Measurements from ENCODE around the gene SH3RF3.

SH3RF3 gene

GRCh38 chr2:109279243-109279860, 150.3 kb downstream of the SH3RF3 start:
- no peak overlapping the region for H3K4me3 ChIP-seq (ENCODE audit: low read depth, low read length)
- POLR2A ChIA-PET, result interaction anchor here (0.7 kb wide), 1 partner anchor 79 kb away, joined by 3 read pairs; no protein-coding TSS in a partner anchor
- TF ChIP-seq, protein P1, sequence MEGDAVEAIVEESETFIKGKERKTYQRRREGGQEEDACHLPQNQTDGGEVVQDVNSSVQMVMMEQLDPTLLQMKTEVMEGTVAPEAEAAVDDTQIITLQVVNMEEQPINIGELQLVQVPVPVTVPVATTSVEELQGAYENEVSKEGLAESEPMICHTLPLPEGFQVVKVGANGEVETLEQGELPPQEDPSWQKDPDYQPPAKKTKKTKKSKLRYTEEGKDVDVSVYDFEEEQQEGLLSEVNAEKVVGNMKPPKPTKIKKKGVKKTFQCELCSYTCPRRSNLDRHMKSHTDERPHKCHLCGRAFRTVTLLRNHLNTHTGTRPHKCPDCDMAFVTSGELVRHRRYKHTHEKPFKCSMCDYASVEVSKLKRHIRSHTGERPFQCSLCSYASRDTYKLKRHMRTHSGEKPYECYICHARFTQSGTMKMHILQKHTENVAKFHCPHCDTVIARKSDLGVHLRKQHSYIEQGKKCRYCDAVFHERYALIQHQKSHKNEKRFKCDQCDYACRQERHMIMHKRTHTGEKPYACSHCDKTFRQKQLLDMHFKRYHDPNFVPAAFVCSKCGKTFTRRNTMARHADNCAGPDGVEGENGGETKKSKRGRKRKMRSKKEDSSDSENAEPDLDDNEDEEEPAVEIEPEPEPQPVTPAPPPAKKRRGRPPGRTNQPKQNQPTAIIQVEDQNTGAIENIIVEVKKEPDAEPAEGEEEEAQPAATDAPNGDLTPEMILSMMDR (IDR thresholded peaks at IDR 0.05; ENCODE audit: insufficient read depth, low read length, missing control alignments), result no peak
- CTCF ChIA-PET, result interaction anchor here (1.1 kb wide), 1 partner anchor 26 kb away, joined by 3 read pairs; no protein-coding TSS in a partner anchor
- DNase-seq (ENCODE audit: low read depth, low spot score), result no peak

DNA sequence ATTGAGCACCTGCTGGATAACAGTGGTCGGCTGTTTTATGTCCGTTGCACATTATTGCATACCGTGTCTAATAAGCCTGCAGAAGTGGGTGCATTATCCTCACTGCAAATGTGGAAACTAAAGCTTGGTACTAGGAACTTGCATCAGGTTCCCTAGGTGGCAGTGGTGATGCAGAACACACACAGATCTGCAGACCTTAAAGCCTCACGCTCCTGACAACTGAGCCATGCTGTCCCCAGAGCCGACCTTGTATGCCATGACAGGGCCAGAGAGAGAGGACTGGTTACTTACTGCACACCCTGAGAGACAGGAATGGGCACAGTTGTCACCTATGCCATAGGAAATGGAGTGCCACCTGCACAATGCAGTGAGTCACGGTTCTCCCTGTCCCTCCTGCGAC, 151.8 kb downstream of the SH3RF3 start:
- no peak overlapping the region for H3K4me3 ChIP-seq (ENCODE audit: low read depth, low read length)
- TF ChIP-seq, protein P1 (IDR thresholded peaks at IDR 0.05; ENCODE audit: insufficient read depth, low read length, missing control alignments), result no peak
- ChIA-PET POLR2A (no interaction called here), CTCF (interaction anchor here (0.7 to 2.1 kb wide), 5 partner anchors 8 to 230 kb away, joined by 3 to 9 read pairs (median 5); partner anchors contain the start of gene SH3RF3)
- DNase-seq (ENCODE audit: low read depth, low spot score), result no peak

DNA sequence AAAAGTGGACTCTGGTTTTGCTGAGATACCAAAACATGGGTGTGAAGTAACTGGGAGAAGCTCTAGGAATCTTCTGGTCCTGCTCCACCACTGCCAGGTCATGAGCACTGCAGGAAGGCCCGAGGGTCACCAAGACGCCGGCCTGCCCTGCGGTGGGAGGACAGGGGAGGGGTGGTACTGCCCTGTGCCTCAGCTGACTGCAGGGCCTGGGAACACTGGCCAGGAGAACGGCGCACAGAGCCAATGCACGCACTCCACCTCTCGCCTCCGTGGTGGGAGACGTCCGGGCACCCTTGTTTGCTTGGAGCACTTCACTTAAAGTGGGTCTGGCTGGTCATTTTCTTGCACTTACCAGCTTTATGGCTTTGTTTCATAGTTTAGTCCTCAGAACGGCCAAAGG, 153.4 kb downstream of the SH3RF3 start:
- ChIA-PET POLR2A (no interaction called here), CTCF (interaction anchor here (2.1 kb wide), 1 partner anchor 9 kb away, joined by 9 read pairs; no protein-coding TSS in a partner anchor)
- TF ChIP-seq, protein P1 (IDR thresholded peaks at IDR 0.05; ENCODE audit: insufficient read depth, low read length, missing control alignments), result no peak
- no peak overlapping the region for H3K4me3 ChIP-seq (ENCODE audit: low read depth, low read length)
- DNase-seq (ENCODE audit: low read depth, low spot score), result no peak

DNA sequence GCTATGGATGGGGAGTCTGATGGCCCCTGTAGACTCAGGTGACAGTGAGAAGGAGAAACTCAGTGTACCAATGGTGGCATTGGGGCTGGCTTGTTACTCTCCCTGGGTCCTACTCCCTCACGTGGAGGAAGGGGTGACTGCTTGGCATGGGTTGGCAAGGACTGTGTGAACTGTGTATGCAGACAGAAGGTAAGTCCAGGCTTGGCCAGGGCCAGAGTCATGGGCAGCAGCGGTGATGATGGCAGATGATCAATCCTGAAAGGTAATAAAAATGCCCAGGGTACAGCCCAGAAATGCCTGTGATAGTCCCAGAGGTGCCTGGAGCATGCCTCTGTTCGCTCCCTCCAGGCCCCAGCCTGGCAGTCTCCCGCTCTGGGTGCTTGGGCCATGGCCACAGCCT, 153.9 kb downstream of the SH3RF3 start:
- ChIA-PET POLR2A (no interaction called here), CTCF (interaction anchor here (2.1 kb wide), 1 partner anchor 9 kb away, joined by 9 read pairs; no protein-coding TSS in a partner anchor)
- no peak for DNase-seq (ENCODE audit: low read depth, low spot score)
- TF ChIP-seq, protein P1 (IDR thresholded peaks at IDR 0.05; ENCODE audit: insufficient read depth, low read length, missing control alignments), result no peak
- no peak overlapping the region for H3K4me3 ChIP-seq (ENCODE audit: low read depth, low read length)

DNA sequence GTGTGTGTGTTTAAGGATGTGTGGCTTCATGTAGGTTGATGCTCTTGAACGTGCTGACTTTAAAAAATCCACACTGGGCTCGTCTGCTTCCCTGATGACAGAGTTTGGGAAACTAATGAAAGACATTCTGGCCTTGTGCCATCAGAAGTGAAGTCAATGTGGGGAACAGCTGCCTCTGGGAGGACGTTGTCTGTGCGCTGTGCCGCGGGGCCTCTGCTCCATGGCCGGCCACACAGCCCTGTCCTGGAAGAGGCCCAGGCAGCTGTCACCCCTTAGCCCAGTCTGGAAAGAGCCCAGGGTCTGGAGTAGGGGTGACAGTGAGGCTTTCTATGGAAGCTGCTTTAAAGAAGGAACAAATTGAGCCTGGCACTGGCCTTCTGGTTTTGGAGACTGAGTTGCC, 155.8 kb downstream of the SH3RF3 start:
- ChIA-PET POLR2A (no interaction called here), CTCF (no interaction called here)
- H3K4me3 ChIP-seq (ENCODE audit: low read depth, low read length), result no peak overlapping the region
- TF ChIP-seq, protein P1 (IDR thresholded peaks at IDR 0.05; ENCODE audit: insufficient read depth, low read length, missing control alignments), result no peak
- no peak for DNase-seq (ENCODE audit: low read depth, low spot score)

DNA sequence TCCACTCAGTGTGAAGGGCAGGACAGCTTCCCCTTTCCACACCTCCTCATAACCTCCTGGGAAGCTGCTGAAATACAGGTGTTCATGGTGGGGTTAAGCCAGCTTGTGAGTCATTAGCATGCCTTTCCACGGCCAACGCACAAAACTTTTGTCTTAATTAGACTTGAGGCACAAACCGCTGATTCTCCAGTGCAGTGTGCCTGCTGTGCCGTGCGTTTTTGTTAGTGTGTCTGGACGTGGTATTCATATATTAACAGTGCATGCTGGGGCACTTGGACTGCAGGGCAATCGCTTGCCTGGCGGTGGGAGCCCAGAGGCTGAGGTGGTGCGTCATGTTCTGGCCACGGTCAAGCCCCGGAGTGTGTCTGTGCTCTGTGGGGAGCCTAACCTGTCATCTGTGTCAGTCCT, 156.2 kb downstream of the SH3RF3 start:
- ChIA-PET CTCF (no interaction called here), POLR2A (no interaction called here)
- TF ChIP-seq, protein P1 (IDR thresholded peaks at IDR 0.05; ENCODE audit: insufficient read depth, low read length, missing control alignments), result no peak
- H3K4me3 ChIP-seq (ENCODE audit: low read depth, low read length), result no peak overlapping the region
- DNase-seq (ENCODE audit: low read depth, low spot score), result no peak

Data from AG04449 (cell line).